NCI-H82 (cell line): Measurements from ENCODE around the gene AHI1.

Experiments used
- DNase-seq: peaks from one replicate; lab custom pipeline; 2025; lab: John Stamatoyannopoulos, UW

The AHI1 gene

GRCh38 chr6:135497412-135498184 lies at the start of gene AHI1:
Gene AHI1 (minus strand): TSS chr6:135497740. CDS start chr6:135492237, 5,503 bp downstream.
- DNase-seq, result peak; percentile 97

- no peak for DNase-seq
These were observed 49.3 kb upstream of the AHI1 start for GRCh38 chr6:135546680-135547418.

- DNase-seq, result no peak
These were observed 48.7 kb upstream of the AHI1 start for GRCh38 chr6:135546206-135546605.

- no peak for DNase-seq
These were observed 42.8 kb upstream of the AHI1 start for GRCh38 chr6:135540207-135540840.

- no peak for DNase-seq
These were observed 40.3 kb upstream of the AHI1 start for GRCh38 chr6:135537741-135538301.

GRCh38 chr6:135535989-135536414 lies 38.5 kb upstream of the AHI1 start:
- DNase-seq, result peak; percentile 52

- DNase-seq, result no peak
These were observed 37.3 kb upstream of the AHI1 start for GRCh38 chr6:135534773-135535380.

- no peak for DNase-seq
These were observed 35.0 kb upstream of the AHI1 start for GRCh38 chr6:135532559-135532958.

GRCh38 chr6:135531954-135532490 lies 34.5 kb upstream of the AHI1 start:
- no peak for DNase-seq

- no peak for DNase-seq
These were observed 32.6 kb upstream of the AHI1 start for GRCh38 chr6:135530113-135530512.

GRCh38 chr6:135527960-135528249 lies 30.4 kb upstream of the AHI1 start:
- no peak for DNase-seq

- no peak for DNase-seq
These were observed 29.8 kb upstream of the AHI1 start for GRCh38 chr6:135527116-135527959.

GRCh38 chr6:135525594-135525993 lies 28.1 kb upstream of the AHI1 start:
- no peak for DNase-seq

- no peak for DNase-seq
These were observed 25.6 kb upstream of the AHI1 start for GRCh38 chr6:135522965-135523692.

GRCh38 chr6:135521431-135521830 lies 23.9 kb upstream of the AHI1 start:
- DNase-seq, result no peak

- DNase-seq, result no peak
These were observed 23.2 kb upstream of the AHI1 start for GRCh38 chr6:135520781-135521180.

- DNase-seq, result no peak
These were observed 21.8 kb upstream of the AHI1 start for GRCh38 chr6:135519348-135519747.

- DNase-seq, result no peak
These were observed 20.0 kb upstream of the AHI1 start for GRCh38 chr6:135517527-135517926.

- DNase-seq, result no peak
These were observed 17.2 kb upstream of the AHI1 start for GRCh38 chr6:135514706-135515105.

- peak; percentile 71 for DNase-seq
These were observed 8.9 kb upstream of the AHI1 start for GRCh38 chr6:135506270-135506997.
